Effector memory CD4-positive, alpha-beta T cell (primary cell): ENCODE measurements around the gene LRRC58.
"Not testable (repeated sequence)": the region's sequence is repeated elsewhere in the genome, so short reads cannot be mapped to it uniquely, and the experiment has no call there.

Experiments
- DNase-seq, 3 donors: peaks; one replicate each; pipeline ENCODE4 v3.0.0-alpha.2; 2020
- H3K27ac ChIP-seq: 2 replicates; pipeline ENCODE4 v1.7.0; 2013; ENCODE audit warnings: mild to moderate bottlenecking, low read length, moderate library complexity; ENCODE audit not compliant: insufficient read depth, poor library complexity, severe bottlenecking
- H3K27me3 ChIP-seq: replicated peaks from 2 replicates; pipeline ENCODE4 v1.7.0; 2013; ENCODE audit warnings: mild to moderate bottlenecking, low read length; ENCODE audit not compliant: insufficient read depth, control insufficient read depth, poor library complexity, severe bottlenecking
- H3K36me3 ChIP-seq: 2 replicates; pipeline ENCODE4 v1.7.0; 2013; ENCODE audit warnings: mild to moderate bottlenecking, low read length, moderate library complexity; ENCODE audit not compliant: control insufficient read depth, insufficient read depth
- H3K4me1 ChIP-seq: 2 replicates; pipeline ENCODE4 v1.7.0; 2013; ENCODE audit warnings: low read length, mild to moderate bottlenecking; ENCODE audit not compliant: control insufficient read depth, insufficient read depth, poor library complexity, severe bottlenecking
- H3K4me3 ChIP-seq: 2 replicates; pipeline ENCODE4 v1.7.0; 2013; ENCODE audit warnings: low read length, low read depth, mild to moderate bottlenecking; ENCODE audit not compliant: insufficient read depth, poor library complexity, severe bottlenecking
- H3K9me3 ChIP-seq: 2 replicates; pipeline ENCODE4 v1.7.0; 2013; ENCODE audit warnings: mild to moderate bottlenecking, low read length, moderate library complexity; ENCODE audit not compliant: control insufficient read depth

LRRC58 gene

DNA sequence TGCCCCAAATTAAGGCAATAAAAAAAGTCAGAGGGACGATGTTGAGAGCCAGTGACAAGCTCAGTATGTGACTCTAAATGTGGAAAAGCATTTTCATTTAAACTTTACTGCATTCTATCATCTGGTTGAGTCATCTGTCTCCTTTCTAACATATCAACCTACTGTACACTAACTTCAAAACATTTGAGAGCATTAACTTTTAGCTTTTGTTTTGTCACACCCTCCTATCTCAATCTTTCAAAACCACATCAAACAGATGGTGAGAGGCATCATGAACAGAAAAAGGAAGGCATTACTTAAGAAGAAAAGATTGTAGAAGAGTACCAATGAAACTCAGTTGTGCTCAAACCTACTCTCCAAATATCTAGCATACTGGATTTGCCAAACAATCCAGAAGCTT lies 4.8 kb downstream of the LRRC58 start:
- no peak for DNase-seq
- no peaks in the 10 kb centered on the region for H3K36me3 ChIP-seq
- H3K4me1 ChIP-seq: peaks cover 6% of the 10 kb centered on the region
- no peak overlapping the region for H3K4me3 ChIP-seq
- no peaks in the 10 kb centered on the region for H3K27me3 ChIP-seq
- no peaks in the 10 kb centered on the region for H3K9me3 ChIP-seq
- no peak overlapping the region for H3K27ac ChIP-seq

DNA sequence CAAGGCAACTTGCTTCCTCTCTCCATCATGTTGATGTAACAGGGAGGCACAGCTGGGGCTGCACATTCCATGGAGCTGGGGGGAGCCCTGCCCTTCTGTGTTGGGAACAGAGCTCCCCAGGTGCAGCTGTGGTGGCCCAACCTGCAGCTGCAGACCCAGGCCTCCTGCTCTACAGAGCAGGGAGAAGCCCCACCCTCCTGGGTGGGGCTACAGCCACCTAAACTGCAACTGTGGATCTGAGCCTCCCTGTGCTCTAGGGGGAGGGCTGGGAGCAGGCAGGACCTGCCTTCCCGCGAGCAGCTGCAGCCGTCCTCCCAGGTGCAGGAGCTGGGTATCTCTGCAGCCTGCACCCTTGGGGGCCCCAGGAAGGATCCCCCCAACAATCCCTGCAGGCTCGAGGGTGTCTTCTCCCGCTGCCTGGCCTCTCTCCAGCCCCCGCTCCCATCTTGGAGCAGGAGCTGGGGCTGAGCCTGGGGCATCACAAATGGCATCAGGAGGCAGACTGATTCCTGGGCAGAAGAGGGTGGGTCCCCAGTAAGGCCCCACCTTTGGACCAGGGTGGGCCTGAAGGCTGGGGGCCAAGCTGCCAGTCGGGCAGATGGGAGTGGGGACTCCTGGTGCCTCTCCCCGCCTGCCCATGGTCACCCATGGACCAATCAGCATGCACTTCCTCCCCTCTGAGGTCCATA lies 7.4 kb downstream of the LRRC58 start:
- no peaks in the 10 kb centered on the region for H3K9me3 ChIP-seq
- no peak for DNase-seq
- no peak overlapping the region for H3K27ac ChIP-seq
- H3K36me3 ChIP-seq: no peaks in the 10 kb centered on the region
- H3K4me1 ChIP-seq: peaks cover 2% of the 10 kb centered on the region
- no peaks in the 10 kb centered on the region for H3K27me3 ChIP-seq
- no peak overlapping the region for H3K4me3 ChIP-seq

DNA sequence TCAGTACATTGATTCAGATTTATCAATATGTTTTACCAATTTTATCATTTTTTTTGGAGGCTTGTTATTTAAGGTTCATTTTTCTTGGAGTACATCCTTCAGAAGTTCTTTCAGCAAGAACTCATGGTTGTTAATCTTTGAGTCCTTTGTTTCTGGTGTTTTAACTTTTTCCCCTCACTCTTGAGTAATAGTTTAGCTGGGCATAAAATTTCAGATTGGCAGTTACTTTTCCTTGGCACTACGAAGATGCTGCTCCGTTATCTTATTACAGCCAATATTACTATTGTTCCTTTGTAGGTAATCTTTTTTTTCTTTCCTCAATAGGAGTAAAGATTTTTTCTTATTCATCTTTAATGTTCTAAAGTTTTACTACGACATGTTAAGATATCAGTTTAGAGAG lies 9.8 kb downstream of the LRRC58 start:
- DNase-seq: no peak
- Histone ChIP-seq H3K36me3 (peaks cover 5% of the 10 kb centered on the region), H3K27ac (no peak overlapping the region), H3K4me3 (no peak overlapping the region), H3K27me3 (no peaks in the 10 kb centered on the region), H3K9me3 (no peaks in the 10 kb centered on the region), H3K4me1 (peaks cover 2% of the 10 kb centered on the region)

DNA sequence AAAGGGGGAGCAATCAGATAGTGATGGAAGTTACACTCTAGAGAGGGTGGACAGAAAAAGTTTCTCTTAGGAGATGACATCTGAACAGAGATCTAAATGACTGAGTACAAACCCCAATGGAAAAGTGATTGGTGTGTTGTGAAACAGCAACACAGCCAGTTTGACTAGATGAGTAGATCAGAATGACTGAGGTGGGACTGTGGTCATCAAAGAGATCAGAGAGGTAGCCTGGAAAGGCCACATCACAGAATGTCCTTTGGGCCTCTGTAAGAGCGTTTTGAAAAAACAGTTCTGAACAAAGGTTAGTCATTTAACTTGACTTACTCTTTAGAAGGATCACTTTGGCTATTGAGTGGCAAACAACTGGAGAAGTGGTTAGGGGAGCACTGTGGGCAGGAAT lies 10.6 kb downstream of the LRRC58 start:
- no peaks in the 10 kb centered on the region for H3K27me3 ChIP-seq
- peaks cover 9% of the 10 kb centered on the region for H3K36me3 ChIP-seq
- peaks cover 2% of the 10 kb centered on the region for H3K4me1 ChIP-seq
- DNase-seq: no peak
- H3K27ac ChIP-seq: no peak overlapping the region
- H3K4me3 ChIP-seq: no peak overlapping the region
- no peaks in the 10 kb centered on the region for H3K9me3 ChIP-seq

DNA sequence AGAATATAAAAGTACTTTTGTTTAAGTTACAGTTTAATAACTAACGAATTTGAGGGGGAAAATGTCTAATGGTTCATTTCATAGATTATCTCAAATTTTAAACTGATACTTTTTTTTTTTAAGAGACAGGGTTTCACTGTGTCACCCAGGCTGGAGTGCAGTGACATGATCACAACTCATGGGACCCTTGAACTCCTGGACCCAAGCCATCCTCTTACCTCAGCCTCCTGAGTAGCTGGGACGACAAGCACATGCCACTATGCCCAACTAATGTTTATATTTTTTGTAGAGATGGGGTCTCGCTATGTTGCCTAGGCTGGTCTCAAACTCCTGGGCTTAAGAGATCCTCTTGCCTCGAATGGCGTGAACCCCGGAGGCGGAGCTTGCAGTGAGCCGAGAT lies 16.5 kb downstream of the LRRC58 start:
- no peak for DNase-seq
- Histone ChIP-seq H3K36me3 (peaks cover 45% of the 10 kb centered on the region), H3K4me3 (no peak overlapping the region), H3K9me3 (no peaks in the 10 kb centered on the region), H3K27ac (no peak overlapping the region), H3K27me3 (no peaks in the 10 kb centered on the region), H3K4me1 (no peaks in the 10 kb centered on the region)

DNA sequence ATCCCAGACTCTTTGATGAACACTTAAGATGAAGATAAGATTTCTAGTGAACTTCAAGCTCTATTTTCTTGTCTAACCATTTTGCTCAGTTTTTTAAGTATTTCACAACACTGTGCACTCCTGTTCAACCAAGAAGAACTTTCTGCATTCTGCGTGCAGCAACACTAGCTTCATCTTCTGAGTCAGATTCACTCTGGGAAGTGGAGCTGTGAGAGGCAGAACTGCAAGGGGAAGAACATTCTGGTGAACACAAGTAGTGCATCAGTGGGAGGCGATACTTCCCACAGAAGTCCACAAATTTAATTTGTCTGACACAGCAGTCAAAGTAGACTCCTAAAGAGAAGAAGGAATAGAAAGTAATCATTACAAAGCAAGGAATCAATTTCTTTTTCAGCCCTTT lies 18.1 kb downstream of the LRRC58 start:
- H3K4me3 ChIP-seq: no peak overlapping the region
- H3K27ac ChIP-seq: no peak overlapping the region
- no peaks in the 10 kb centered on the region for H3K4me1 ChIP-seq
- H3K27me3 ChIP-seq: no peaks in the 10 kb centered on the region
- no peaks in the 10 kb centered on the region for H3K9me3 ChIP-seq
- H3K36me3 ChIP-seq: peaks cover 45% of the 10 kb centered on the region
- DNase-seq: no peak

DNA sequence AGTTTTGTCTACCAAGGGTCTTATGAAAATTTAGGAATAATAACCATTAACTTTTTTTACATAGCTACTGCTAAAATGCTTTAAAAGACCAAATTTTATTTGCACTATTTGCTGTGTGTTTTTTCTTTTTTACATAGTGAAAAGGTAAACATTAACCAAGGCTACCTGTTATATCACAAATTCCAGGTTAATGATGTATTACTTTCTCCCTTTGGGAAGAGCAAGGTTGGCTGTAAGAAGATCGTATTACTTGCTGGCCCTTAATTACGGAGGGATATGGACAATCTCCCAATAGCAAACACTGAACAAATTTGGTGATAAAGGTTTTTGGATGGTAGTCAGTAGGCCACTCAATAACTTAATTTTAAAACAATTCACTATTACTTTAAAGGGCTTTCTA lies 22.4 kb downstream of the LRRC58 start:
- Histone ChIP-seq H3K36me3 (peaks cover 28% of the 10 kb centered on the region), H3K27me3 (no peaks in the 10 kb centered on the region), H3K4me1 (no peaks in the 10 kb centered on the region), H3K27ac (no peak overlapping the region), H3K4me3 (no peak overlapping the region), H3K9me3 (no peaks in the 10 kb centered on the region)
- no peak for DNase-seq

DNA sequence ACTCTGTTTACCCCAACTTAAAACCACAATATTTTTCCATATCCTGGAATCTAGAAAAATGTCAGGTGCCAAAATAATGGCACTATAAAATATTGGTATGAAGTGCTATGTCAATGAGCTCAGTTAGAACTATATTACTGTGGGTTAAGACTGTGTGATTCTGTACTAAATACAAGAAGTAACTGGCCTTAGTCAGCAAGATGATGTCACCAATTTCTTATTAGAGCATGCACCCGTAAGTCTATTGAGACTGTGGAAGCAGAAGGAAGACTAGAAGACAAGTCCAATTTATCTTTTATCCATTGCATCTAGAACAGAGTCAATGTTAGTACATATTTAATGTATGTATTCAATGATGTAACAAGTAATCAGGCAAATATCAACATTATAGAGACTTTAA lies 25.0 kb downstream of the LRRC58 start:
- Histone ChIP-seq H3K27ac (no peak overlapping the region), H3K4me1 (no peaks in the 10 kb centered on the region), H3K4me3 (no peak overlapping the region), H3K9me3 (no peaks in the 10 kb centered on the region), H3K36me3 (peaks cover 14% of the 10 kb centered on the region), H3K27me3 (no peaks in the 10 kb centered on the region)
- no peak for DNase-seq

DNA sequence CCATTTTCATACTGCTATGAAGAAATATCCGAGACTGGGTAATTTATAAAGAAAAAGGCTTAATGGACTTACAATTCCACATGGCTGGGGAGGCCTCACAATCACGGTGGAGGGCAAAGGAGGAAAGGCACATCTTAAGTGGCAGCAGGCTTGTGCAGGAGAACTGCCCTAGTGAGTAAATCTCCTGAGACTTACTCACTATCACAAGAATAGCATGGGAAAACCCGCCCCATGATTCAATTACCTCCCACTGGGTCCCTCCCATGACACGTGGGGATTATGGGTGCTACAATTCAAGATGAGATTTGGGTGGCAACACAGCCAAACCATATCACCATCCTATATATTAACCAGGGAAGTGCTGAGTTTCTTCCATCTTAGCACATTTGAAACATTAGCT lies 25.4 kb downstream of the LRRC58 start:
- not testable (repeated sequence) for H3K27ac ChIP-seq, DNase-seq, H3K4me3 ChIP-seq, H3K4me1 ChIP-seq, H3K9me3 ChIP-seq, H3K27me3 ChIP-seq, H3K36me3 ChIP-seq

DNA sequence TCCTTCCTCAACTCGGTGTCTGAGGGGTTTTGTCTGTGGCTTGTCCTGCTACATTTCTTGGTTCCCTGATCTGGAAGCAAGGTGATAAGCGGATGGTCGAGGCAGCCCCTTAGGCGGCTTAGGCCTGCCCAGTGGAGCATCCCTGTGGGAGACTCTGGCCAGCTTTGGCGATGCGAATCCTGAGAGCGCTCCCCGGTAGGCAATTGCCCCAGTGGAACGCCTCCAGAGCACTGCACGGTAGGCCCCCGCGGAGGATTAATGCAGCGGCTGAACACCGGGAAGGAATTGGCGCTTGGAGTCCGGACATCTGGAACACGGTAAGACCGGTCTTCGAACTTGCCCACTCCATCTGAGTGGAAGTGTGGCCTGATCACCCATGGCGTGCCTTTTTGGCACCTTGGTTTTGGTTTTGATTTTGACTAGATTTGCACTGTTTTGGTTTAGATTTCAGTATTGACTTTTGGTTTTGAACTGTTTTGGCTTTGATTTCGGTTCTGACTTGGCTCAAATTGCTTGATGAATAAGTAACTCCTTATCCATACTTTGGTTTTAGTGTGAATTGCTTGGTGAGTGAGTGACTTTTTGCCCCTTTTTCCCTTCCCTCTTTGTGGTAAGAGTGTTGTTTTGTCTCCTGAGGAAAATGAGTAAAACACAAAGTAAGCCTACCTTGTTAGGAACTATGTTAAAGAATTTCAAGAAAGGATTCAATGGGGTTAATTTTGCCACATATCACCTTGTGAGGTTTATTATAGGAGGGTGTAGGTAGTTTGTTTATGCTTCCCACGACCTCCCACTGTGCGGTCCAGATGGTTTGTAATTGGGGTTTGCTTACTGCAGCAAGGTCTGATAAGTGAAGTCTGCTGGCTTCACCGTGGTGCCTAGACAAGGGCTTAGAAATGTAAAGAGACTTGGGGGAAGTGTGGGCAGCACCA lies 37.0 kb downstream of the LRRC58 start:
- H3K9me3 ChIP-seq: no peaks in the 10 kb centered on the region
- no peaks in the 10 kb centered on the region for H3K4me1 ChIP-seq
- DNase-seq: no peak
- H3K27ac ChIP-seq: no peak overlapping the region
- H3K27me3 ChIP-seq: no peaks in the 10 kb centered on the region
- no peak overlapping the region for H3K4me3 ChIP-seq
- no peaks in the 10 kb centered on the region for H3K36me3 ChIP-seq
